ENCODE results near the gene TMPRSS9.
"Not testable (repeated sequence)": the region's sequence is repeated elsewhere in the genome, so short reads cannot be mapped to it uniquely, and the experiment has no call there.

Gene TMPRSS9

DNA sequence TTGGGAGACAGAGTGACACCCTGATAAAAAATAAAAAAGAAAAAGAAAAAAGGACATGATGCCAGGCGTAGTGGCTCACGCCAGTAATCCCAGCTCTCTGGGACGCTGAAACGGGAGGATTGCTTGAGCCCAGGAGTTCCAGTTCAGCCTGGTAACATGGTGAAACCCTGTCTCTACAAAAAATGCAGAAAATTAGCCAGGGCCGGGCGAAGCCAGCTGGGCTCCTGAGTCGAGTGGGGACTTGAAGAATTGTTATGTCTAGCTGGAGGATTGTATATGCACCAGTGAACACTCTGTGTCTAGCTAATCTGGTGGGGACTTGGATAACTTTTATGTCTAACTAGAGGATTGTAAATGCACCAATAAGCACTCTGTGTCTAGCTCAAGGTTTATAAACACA is 32.3 kb downstream of the TMPRSS9 start:
- no peak for DNase-seq (ENCODE audit: low read depth in 2 of 2)

DNA sequence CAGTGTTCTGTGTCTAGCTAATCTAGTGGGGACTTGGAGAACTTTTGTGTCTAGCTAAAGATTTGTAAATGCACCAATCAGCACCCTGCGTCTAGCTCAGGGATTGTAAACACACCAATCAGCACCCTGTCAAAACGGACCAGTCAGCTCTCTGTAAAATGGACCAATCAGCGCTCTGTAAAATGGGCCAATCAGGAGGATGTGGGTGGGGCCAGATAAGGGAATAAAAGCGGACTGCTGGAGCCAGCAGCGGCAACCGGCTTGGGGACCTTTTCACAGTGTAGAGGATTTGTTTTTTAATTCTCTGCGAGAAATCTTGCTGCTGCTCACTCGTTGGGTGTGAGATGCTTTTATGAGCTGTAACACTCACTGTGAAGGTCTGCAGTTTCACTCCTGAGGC is 32.8 kb downstream of the TMPRSS9 start:
- DNase-seq (ENCODE audit: low read depth in 2 of 2) = not testable (repeated sequence)

DNA sequence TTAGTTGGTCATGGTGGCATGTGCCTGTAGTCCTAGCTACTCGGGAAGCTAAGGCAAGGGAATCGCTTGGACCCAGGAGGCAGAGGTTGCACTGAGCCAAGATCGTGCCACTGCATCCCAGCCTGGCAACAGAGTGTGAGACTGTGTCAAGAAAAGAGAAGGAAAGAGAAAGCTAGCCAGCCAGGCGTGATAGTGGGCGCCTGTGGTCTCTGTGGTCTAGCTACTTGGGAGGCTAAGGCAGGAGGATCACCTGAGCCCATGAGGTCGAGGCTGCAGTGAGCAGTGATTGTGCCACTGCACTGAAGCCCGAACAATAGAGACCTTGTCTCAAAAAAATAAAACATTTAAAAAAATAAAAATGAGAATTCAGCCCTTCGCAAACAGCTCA is 34.0 kb downstream of the TMPRSS9 start:
- no peak for DNase-seq (ENCODE audit: low read depth in 2 of 2)

DNA sequence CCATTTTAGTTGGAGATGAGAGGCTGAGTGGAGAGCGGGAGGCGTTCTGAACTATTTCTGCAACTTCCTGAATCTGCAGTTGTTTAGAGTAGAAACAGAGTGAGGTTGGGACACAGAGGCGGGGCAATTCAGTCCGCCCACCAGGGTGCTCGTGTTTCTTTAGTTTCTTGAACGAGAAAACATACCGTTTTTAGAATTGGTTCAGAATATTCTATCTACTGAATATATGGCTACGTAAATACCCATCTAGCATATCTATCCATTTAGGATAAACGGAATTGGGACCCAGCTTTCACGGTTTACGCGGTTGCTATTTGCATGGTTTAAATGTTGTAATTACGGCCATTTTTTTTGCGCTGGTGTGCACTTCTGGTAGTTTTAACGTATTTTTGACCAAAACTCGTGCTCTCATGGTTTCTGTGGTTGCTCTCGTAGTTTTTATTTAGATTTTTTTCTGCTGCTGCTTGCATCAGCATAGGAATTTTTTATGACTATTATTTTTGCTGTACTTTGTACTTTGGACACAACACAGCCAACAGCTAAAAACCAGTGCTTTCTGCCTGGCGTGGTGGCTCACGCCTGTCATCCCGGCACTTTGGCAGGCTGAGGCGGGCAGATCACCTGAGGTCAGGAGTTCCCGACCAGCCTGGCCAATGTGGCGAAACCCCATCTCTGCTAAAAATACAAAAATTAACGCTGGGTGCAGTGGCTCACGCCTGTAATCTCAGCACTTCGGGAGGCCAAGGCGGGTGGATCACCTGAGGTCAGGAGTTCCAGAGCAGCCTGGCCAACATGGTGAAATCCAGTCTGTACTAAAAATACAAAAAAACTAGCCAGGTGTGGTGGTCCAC is 34.6 kb downstream of the TMPRSS9 start:
- no peak for DNase-seq (ENCODE audit: low read depth in 2 of 2)

DNA sequence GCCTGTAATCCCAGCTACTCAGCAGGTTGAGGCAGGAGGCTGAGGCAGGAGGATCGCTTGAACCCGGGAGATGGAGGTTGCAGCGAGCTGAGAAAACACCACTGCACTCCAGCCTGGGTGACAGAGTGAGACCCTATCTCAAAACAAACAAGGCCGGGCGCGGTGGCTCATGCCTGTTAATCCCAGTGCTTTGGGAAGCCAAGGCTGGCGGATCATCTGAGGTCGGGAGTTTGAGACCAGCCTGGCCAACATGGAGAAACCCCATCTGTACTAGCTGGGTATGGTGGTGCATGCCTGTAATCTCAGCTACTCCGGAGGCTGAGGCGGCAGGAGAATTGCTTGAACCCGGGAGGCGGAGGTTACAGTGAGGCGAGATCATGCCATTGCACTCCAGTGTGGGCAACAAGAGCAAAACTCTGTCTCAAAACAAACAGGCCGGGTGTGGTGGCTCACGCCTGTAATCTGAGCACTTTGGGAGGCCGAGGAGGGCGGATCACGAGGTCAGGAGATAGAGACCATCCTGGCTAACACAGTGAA is 35.3 kb downstream of the TMPRSS9 start:
- DNase-seq (ENCODE audit: low read depth in 2 of 2) = not testable (repeated sequence)

DNA sequence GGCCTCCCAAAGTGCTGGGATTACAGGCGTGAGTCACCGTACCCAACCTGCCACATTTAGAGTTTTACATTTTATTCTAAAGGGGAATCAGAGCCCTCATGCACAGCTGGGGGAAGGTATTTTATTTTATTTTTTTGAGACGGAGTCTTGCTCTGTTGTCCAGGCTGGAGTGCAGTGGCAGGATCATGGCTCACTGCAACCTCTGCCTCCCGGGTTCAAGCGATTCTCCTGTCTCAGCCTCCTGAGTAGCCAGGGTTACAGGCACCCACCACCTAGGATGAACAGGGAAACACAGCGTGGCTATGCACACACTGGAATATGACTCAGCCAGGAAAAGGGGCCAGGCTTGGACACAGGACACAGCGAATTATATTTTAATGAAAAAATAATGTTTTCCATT is 37.1 kb downstream of the TMPRSS9 start:
- not testable (repeated sequence) for DNase-seq (ENCODE audit: low read depth in 2 of 2)

DNA sequence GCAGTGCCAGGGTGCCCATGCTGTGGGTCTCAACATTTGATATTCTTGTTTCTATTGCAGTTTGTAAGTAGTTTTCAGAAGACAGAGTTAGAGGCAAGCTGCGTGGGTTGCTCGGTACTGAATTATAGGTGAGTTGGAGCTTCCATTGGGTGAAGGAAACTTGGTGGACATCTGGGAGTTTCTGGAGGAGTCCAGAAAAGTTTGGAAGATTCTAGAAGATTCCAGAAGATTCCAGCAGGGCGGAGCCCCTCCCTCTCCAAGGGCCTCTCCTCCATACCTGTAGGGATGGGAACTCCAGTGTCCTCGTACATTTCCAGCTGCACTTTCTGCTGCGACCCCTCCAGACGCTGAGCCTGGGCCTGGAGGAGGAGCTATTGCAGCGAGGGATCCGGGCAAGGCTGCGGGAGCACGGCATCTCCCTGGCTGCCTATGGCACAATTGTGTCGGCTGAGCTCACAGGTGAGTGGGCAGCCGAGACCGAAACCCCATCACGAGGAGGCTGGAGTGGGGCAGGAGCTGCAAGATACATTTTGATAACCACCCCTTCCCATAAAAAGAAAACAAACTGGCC is 38.8 kb downstream of the TMPRSS9 start:
- no peak for DNase-seq (ENCODE audit: low read depth in 2 of 2)

DNA sequence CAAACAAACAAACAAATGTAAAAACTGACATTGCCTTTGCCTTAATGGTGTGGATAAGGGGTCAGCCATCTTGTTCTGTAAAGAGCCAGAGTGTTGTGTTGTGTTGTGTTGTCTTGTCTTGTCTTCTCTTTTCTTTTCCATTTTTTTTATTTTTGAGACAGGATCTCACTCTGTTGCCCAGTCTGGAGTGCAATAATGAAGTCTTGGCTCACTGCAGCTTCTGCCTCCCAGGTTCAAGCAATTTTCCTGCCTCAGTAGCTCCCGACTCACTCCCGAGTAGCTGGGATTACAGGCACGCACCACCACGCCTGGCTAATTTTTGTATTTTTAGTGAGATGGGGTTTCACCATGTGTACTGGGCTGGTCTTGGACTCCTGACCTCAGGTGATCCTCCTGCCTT is 39.5 kb downstream of the TMPRSS9 start:
- DNase-seq (ENCODE audit: low read depth in 2 of 2) = no peak

DNA sequence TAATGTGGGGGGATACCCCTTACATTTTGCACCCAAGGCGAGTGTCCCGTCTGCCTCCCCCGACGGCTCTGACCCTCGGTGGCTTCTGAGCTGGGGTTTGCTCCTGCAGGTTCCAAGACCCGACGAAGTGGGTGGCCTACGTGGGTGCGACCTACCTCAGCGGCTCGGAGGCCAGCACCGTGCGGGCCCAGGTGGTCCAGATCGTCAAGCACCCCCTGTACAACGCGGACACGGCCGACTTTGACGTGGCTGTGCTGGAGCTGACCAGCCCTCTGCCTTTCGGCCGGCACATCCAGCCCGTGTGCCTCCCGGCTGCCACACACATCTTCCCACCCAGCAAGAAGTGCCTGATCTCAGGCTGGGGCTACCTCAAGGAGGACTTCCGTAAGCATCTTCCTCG is 48.2 kb downstream of the TMPRSS9 start:
- DNase-seq (ENCODE audit: low read depth in 2 of 2) = no peak

DNA sequence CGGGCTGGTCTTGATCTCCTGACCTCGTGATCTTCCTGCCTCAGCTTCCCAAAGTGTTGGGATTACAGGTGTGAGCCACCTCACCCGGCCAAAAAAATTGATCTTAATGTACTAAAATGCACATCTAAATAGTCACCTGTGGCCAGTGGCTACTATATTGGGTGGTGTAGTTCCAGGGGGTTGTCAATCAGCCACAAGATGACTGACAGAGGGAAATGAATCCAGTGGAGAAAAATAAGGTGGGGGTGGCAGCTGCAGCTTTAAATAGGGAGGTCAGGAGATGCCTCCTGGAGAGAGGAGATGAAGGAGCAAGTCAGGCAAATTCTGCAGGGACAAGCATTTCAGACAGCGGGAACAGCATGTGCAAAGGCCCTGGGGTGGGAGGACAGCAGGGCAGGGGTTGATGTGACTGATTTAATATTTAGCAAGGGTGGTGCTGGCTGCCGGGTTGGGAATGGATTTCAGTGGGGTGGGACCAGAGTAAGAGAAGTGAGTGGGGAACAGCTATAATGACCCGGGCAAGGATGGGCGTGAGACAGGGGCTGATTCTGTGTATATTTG is 49.4 kb downstream of the TMPRSS9 start:
- DNase-seq (ENCODE audit: low read depth in 2 of 2) = no peak

DNA sequence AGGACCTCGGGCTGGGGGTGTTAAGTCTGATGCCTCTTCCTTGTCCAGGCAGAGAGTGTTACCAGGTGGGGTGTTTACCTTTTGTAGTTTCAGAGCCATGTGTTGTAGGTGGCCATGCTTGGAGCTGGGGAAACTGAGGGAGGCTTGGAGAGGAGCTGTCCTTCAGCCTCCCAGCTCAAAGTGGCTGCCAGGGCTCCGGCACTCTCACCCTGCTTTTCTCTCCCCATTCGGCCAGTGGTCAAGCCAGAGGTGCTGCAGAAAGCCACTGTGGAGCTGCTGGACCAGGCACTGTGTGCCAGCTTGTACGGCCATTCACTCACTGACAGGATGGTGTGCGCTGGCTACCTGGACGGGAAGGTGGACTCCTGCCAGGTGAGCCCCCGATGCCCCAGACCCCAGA is 50.0 kb downstream of the TMPRSS9 start:
- no peak for DNase-seq (ENCODE audit: low read depth in 2 of 2)

DNA sequence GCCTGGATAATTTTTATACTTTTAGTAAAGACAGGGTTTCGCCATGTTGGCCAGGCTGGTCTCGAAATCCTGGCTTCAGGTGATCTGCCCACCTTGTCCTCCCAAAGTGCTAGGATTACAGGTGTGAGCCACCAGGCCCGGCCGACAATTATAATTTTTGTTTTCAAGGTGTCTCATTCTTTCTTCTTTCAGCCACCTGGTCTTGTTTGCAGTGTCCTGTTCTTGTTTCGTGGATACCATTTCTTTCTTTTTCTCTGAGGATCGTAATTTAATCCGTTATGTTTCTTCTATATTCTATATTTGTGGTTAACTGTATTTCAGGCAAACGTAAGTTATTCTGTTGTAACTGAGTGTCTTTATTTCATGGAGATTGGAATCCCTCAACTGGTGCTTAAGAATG is 51.6 kb downstream of the TMPRSS9 start:
- DNase-seq (ENCODE audit: low read depth in 2 of 2) = no peak

DNA sequence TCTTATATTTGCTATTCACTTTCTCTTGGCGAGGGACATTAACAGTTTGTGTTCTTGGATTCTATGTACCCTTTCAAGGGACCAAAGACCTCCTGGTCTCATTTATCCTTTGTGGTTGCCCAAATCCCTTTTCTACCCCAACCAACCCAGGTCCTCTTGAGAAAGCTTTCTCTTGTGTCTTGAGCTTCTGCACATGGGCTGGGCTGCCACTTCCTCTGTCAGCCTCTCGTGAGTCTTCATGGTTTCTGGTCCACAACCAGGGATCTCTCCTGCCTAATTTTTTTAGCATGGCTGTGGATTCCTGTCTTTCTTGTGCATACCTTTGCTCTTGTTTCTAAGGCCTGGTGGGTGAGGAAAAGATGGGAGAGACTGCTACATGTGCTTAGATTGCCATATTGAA is 52.4 kb downstream of the TMPRSS9 start:
- no peak for DNase-seq (ENCODE audit: low read depth in 2 of 2)

DNA sequence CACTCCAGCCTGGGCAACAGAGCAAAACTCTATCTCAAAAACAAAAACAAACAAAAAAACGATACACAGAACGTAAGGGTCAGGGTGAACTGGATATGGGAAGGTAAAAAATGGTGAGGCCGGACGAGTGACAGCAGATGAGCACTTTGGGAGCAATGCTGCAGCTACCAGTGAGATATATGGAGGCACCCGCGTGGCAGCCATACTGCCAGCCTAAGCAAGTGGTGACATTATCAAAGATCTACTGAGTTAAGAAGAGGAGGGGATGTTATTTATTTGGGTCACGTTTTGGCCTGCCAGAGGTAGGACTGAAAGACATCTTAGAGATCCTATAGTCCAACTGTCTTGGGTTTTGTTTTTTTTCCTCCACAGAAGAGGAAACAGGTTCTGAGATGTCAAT is 53.1 kb downstream of the TMPRSS9 start:
- DNase-seq (ENCODE audit: low read depth in 2 of 2) = no peak

DNA sequence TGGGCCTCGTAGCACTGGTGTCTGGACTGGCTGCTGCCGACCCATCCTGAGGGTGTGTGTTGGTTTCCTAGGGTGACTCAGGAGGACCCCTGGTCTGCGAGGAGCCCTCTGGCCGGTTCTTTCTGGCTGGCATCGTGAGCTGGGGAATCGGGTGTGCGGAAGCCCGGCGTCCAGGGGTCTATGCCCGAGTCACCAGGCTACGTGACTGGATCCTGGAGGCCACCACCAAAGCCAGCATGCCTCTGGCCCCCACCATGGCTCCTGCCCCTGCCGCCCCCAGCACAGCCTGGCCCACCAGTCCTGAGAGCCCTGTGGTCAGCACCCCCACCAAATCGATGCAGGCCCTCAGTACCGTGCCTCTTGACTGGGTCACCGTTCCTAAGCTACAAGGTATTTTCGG is 53.6 kb downstream of the TMPRSS9 start:
- DNase-seq (ENCODE audit: low read depth in 2 of 2) = no peak

DNA sequence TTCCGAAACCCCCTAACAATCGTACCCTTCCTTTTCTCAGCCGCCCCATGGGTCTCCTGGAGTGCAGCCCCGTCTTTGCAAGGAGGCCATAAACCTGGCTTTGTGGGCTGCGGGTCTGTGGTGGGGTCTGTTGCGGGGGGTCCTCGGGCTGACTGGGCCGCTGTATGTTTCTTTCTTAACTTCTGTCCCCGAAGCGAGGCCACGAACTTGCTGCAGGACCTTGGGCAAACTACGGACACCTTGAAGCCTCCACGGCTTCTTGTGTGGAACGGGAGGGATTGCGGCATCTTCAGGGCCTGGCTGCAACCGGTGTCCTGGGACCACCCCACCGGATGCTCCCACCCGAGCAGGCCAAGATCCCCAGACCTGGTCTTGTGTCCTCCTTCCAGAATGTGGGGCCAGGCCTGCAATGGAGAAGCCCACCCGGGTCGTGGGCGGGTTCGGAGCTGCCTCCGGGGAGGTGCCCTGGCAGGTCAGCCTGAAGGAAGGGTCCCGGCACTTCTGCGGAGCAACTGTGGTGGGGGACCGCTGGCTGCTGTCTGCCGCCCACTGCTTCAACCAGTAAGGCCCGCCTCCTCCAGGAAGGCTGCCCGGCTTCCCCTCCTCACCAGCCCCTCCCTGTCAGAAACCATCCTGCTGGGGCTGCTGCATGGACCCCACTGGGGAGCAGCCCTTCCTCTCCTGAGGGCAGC is 55.4 kb downstream of the TMPRSS9 start:
- no peak for DNase-seq (ENCODE audit: low read depth in 2 of 2)

DNA sequence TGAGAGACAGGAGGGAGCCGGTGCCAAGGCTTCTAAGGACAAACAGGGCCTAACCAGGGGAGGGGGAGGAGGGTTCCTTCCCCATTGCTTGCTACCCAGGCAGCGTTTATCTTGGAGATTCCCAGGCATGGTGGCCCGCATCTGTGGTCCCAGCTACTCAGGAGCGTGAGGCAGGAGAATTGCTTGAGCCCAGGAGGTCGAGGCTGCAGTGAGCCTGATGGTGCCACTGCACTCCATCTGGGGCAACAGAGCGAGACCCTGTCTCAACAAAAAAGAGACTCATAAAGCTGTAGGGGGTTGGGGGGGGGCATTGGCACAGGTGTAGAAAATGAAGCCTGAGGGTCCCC is 55.9 kb downstream of the TMPRSS9 start:
- no peak for DNase-seq (ENCODE audit: low read depth in 2 of 2)

DNA sequence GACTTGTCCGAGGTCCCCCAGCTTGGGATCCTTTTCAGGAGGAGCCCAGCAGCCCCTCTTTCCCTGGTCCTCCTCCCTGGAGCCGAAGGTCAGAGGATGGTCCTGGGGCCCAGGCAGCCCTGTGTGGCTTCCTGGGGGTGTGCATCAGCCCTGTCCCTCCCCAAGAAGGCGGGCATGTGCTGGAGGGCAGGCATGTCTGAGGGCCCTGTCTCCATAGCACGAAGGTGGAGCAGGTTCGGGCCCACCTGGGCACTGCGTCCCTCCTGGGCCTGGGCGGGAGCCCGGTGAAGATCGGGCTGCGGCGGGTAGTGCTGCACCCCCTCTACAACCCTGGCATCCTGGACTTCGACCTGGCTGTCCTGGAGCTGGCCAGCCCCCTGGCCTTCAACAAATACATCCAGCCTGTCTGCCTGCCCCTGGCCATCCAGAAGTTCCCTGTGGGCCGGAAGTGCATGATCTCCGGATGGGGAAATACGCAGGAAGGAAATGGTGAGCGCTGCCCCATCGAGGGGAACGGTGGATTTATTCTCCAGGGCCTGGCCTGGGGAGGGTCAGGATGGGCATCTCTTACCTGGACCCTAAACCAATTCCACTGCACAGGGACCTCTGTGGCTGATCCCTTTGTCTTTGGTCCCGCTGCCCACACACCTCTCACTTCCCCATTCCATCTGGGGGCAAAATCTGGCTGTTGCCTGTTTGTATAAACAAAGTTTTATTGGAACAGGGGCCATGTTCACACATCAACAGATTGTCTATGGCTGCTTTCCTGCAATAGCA is 56.4 kb downstream of the TMPRSS9 start:
- DNase-seq (ENCODE audit: low read depth in 2 of 2) = no peak

DNA sequence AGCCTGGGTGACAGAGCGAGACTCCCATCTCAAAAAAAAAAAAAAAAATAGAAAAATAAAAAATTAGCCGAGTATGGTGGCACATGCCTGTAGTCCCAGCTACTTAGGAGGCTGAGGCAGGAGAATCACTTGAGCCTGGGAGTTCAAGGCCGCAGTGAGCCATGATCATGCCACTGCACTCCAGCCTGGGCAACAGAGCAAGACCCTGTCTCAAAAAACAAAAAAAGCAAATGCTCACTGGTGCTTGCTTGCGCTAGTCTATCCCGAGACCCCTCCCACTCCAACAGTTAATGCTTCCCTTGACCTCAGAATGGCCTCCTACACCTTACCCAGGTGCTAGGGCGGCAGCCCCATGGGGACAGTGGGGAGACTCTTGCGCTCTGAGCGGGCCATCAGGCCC is 57.4 kb downstream of the TMPRSS9 start:
- not testable (repeated sequence) for DNase-seq (ENCODE audit: low read depth in 2 of 2)

DNA sequence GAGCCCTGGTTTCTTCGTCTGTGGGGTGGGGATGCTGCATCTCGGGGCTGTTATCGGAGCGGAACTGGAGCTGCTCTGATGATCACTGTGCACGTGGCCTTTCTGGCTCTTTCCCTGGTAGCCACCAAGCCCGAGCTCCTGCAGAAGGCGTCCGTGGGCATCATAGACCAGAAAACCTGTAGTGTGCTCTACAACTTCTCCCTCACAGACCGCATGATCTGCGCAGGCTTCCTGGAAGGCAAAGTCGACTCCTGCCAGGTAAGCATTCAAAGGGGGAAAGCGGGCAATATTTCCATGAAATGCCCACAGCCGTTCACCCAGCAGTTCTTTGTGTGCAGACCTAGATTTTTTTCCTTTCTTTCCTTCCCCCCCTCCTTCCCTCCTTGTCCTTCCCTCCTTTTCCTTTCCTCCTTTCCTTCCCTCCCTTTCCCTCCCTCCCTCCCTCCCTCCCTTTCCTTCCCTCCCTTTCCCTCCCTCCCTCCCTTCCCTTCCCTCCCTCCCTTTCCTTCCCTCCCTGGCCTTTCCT is 57.9 kb downstream of the TMPRSS9 start:
- DNase-seq (ENCODE audit: low read depth in 2 of 2) = no peak

DNA sequence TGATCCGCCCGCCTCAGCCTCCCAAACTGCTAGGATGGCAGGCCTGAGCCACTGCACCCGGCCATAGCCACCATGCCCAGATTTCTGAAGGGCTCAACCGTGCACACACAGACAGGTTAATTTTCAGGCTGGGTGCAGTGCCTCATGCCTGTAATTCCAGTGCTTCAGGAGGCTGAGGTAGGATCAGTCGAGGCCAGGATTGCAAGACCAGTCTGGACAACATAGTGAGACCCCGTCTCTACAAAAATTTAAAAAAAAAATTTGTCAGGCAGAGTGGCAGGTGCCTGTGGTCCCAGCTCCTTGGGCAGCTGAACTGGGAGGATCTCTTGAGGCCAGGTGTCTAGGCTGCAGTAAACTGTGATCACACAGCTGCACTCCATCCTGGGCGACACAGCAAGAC is 59.7 kb downstream of the TMPRSS9 start:
- no peak for DNase-seq (ENCODE audit: low read depth in 2 of 2)

DNA sequence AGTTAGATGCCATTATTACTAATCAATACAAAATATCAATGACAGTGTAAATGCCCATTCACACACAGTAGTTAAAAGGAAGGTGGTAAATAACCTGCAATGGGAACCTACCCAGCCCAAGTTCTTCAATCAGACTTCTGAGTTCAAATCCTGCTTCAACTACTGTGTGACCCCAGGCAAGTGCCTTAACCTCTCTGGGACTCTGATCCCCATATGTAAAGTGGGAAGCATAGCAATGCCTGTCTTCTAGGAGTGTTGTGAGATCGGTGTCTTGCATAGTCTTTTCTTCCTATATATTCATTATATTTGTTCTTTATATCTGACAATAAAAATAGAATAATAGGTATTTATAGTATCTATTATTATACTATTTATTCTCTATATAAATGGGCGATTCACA is 60.4 kb downstream of the TMPRSS9 start:
- DNase-seq (ENCODE audit: low read depth in 2 of 2) = no peak

Data from stimulated activated CD8-positive, alpha-beta memory T cell treated with anti-CD3 and anti-CD28 coated beads, Interleukin-2, amount 100 ng/mL, for 48 hours (primary cell).